ENCODE data around the gene PRRX2.

- no peak for TF ChIP-seq CTCF (IDR thresholded peaks at IDR 0.05)
- no peak for TF ChIP-seq EZH2 (IDR thresholded peaks at IDR 0.05; ENCODE audit: borderline replicate concordance, insufficient read depth, low read depth, low read length, poor library complexity, severe bottlenecking)
Measured at GRCh38 chr9:129620669-129621295, 44.7 kb upstream of the PRRX2 start, which contains the start of gene C9orf50.
